ENCODE data around the gene TMEM87A. TPM values are rescaled to one million over a fixed set of nuclear protein-coding genes. Genes with fewer than 3 reads are reported as not detected.
A peak's percentile ranks its signal among the peaks of the same experiment; 100 is the strongest.

TMEM87A gene
- total RNA-seq, 1 donor from 2014 or later: 52.6 TPM

DNA sequence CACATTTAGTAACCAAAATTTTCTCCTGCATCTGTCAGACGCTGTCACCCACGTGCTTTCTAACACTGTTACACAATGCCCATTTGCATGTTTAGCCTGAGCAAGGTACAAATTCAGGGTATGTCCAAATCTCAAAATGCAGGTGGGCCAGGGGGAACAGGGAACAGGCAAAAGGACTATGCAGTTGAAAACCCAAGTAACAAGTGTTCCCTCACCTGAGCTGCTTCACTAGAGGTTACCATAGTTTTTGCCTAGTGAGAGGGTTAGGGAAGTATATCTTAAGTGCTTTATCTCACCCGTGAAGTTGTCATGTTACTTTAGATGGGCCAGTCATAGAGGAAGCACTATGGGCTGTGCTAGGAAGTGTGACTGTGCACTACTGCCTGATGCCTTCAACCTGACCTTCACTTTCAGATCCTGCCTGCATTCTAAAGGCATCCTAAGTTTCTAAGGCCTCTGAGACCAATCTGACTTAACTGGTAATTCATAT is 6.0 kb upstream of the TMEM87A start:
- Mint-ChIP-seq H3K27me3 (no peaks in the 10 kb centered on the region), H3K9me3 (no peaks in the 10 kb centered on the region), H3K4me3 (no peak overlapping the region), H3K36me3 (ENCODE audit: low read depth) (peaks cover 59% of the 10 kb centered on the region), H3K4me1 (peaks cover 24% of the 10 kb centered on the region), H3K27ac (no peak overlapping the region)
- no peak for DNase-seq
- intact Hi-C loops (cut with micrococcal nuclease): loop anchor here (10.0 kb wide), 2 partner anchors 456 to 906 kb away; partner anchors contain the start of genes CCNDBP1 and CDAN1
- ChIA-PET POLR2A (no interaction called here), CTCF (no interaction called here)
- ATAC-seq (ENCODE audit: low read depth): peak; percentile 57
- TF ChIP-seq, protein P1, sequence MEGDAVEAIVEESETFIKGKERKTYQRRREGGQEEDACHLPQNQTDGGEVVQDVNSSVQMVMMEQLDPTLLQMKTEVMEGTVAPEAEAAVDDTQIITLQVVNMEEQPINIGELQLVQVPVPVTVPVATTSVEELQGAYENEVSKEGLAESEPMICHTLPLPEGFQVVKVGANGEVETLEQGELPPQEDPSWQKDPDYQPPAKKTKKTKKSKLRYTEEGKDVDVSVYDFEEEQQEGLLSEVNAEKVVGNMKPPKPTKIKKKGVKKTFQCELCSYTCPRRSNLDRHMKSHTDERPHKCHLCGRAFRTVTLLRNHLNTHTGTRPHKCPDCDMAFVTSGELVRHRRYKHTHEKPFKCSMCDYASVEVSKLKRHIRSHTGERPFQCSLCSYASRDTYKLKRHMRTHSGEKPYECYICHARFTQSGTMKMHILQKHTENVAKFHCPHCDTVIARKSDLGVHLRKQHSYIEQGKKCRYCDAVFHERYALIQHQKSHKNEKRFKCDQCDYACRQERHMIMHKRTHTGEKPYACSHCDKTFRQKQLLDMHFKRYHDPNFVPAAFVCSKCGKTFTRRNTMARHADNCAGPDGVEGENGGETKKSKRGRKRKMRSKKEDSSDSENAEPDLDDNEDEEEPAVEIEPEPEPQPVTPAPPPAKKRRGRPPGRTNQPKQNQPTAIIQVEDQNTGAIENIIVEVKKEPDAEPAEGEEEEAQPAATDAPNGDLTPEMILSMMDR (IDR thresholded peaks at IDR 0.05): no peak

DNA sequence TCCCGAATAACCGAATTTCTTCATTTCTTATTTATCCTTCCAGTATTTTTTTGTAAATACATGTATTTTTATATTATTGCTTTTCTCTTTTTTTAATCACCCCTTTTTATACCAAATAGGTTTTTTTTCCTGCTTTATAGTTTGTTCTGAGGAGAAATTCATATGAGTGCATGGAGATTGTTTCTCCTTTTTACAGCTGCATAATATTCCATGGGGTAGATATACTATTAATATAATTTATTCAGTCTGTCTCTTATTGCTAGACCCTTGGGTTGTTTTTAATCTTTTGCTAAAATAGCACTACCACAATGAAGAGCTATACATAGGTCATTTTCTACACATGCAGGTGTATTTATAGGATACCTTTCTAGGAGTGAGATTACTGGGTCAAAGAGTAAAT is 3.5 kb upstream of the TMEM87A start:
- TF ChIP-seq, protein P1 (IDR thresholded peaks at IDR 0.05): no peak
- no peaks in the 10 kb centered on the region for H3K27me3 Mint-ChIP-seq
- intact Hi-C loops (cut with micrococcal nuclease): loop anchor here (10.0 kb wide), 2 partner anchors 458 to 908 kb away; partner anchors contain the start of genes CCNDBP1 and CDAN1
- CTCF ChIA-PET: interaction anchor here (0.7 kb wide), 1 partner anchor 52 kb away, joined by 3 read pairs; no protein-coding TSS in a partner anchor
- H3K4me1 Mint-ChIP-seq: peaks cover 40% of the 10 kb centered on the region
- H3K4me3 Mint-ChIP-seq: no peak overlapping the region
- DNase-seq (no peak), ATAC-seq (ENCODE audit: low read depth) (no peak)
- H3K9me3 Mint-ChIP-seq: no peaks in the 10 kb centered on the region
- no peak overlapping the region for H3K27ac Mint-ChIP-seq
- POLR2A ChIA-PET: no interaction called here
- peaks cover 54% of the 10 kb centered on the region for H3K36me3 Mint-ChIP-seq (ENCODE audit: low read depth)

DNA sequence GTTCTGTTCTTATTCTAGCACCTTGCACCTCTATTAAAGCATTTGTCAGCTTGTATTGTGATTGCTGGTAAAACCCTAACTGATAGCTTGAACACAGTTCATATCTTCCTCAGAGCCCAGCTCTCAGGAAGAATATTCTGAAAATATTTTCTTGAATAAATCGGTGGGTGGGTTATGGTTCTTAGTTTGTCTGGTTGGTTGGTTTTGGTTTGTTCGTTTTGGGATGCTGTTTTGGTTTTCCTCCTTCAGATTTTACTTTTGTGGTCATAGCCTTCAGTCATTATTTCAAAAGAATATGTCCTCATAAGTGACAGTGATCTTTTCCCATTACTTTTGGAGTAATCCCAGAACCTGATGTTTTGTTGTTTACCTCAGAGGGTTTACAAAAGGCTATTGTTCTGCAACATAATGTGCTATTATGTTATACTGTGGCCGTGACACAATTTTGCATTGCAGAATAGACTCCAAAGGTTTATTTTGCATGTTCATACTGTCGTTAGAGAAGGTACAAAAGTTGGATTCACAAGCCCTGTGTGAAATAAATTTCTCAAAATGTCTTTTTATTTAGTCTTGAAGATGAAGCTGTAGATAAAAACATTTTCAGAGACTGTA is 2.7 kb upstream of the TMEM87A start:
- intact Hi-C loops (cut with micrococcal nuclease): loop anchor here (1.0 to 10.0 kb wide), 3 partner anchors 37 to 909 kb away; partner anchors contain the start of genes CCNDBP1 and CDAN1
- peaks cover 57% of the 10 kb centered on the region for H3K36me3 Mint-ChIP-seq (ENCODE audit: low read depth)
- TF ChIP-seq, protein P1 (IDR thresholded peaks at IDR 0.05): no peak
- peaks cover 47% of the 10 kb centered on the region for H3K4me1 Mint-ChIP-seq
- DNase-seq: no peak
- no peak for ATAC-seq (ENCODE audit: low read depth)
- H3K27me3 Mint-ChIP-seq: no peaks in the 10 kb centered on the region
- peak overlapping the region; percentile 100 for H3K27ac Mint-ChIP-seq
- no peaks in the 10 kb centered on the region for H3K9me3 Mint-ChIP-seq
- POLR2A ChIA-PET: interaction anchor here (0.6 kb wide), 1 partner anchor 1322 kb away, joined by 4 read pairs; no protein-coding TSS in a partner anchor
- H3K4me3 Mint-ChIP-seq: peak overlapping the region; percentile 58
- CTCF ChIA-PET: no interaction called here

DNA sequence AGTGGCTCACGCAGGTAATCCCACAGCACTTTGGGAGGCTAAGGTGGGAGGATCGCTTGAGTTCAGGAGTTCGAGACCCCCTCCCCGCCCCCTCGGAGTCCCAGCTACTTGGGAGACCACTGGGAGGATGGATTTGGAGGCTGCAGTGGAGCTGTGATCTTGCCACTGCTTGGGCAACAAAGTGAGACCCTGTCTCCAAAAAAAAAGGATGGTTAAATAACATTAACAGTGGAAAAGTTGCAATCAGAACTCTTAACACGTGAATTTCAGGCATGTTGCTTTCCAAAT is 1.4 kb upstream of the TMEM87A start:
- H3K9me3 Mint-ChIP-seq: no peaks in the 10 kb centered on the region
- H3K27ac Mint-ChIP-seq: peak overlapping the region; percentile 100
- no peak for DNase-seq
- intact Hi-C loops (cut with micrococcal nuclease): loop anchor here (5.0 to 10.0 kb wide), 7 partner anchors 302 to 1682 kb away; partner anchors contain the start of genes CCNDBP1, CDAN1, EHD4 and KNL1
- H3K4me3 Mint-ChIP-seq: peak overlapping the region; percentile 100
- TF ChIP-seq, protein P1 (IDR thresholded peaks at IDR 0.05): no peak
- no peak for ATAC-seq (ENCODE audit: low read depth)
- peaks cover 55% of the 10 kb centered on the region for H3K36me3 Mint-ChIP-seq (ENCODE audit: low read depth)
- CTCF ChIA-PET: no interaction called here
- POLR2A ChIA-PET: interaction anchor here (0.5 to 1.0 kb wide), 4 partner anchors 13 to 1685 kb away, joined by 3 to 4 read pairs (median 4); partner anchors contain the start of gene EHD4
- peaks cover 49% of the 10 kb centered on the region for H3K4me1 Mint-ChIP-seq
- no peaks in the 10 kb centered on the region for H3K27me3 Mint-ChIP-seq

Measured in activated B cell treated with CpG ODN at 0.5 μM for 24 hours (primary cell).